GM12878 (cell line): ENCODE results near the gene ODAD4. TPM values are rescaled to one million over a fixed set of nuclear protein-coding genes. Genes with fewer than 3 reads are reported as not detected.

Experiments used
- ATAC-seq: fragments of 200-7000 bp; cut with Tn5 transposase; 3 replicates; pipeline ENCODE4 v1.9.1; 2020; ENCODE audit warnings: mild to moderate bottlenecking, moderate library complexity
- BruUV-seq: library from RNA; stranded (reverse); fragments of 400-500 nt; replicated peaks from 2 replicates; lab custom pipeline; 2021; lab: Mats Ljungman, UMichigan
- CTCF ChIA-PET: fragments of 300-600 bp; sonication (Branson Sonifier 250); formaldehyde crosslinking; extraction: SDS; loops from one replicate; lab custom pipeline; 2021; ENCODE audit warnings: inconsistent platforms; lab: Yijun Ruan, JAX
- POLR2A ChIA-PET: fragments of 350-600 bp; formaldehyde crosslinking; extraction: SDS; loops from one replicate; lab custom pipeline; 2021; ENCODE audit warnings: inconsistent platforms; lab: Charles Lee
- RAD21 ChIA-PET: fragments of 300-600 bp; sonication (Branson Sonifier 250); formaldehyde crosslinking; loops from one replicate; lab custom pipeline; 2023; ENCODE audit warnings: antibody characterized with exemption; ENCODE audit not compliant: unreplicated experiment; lab: Charles Lee
- SMC1A ChIA-PET: fragments of 300-600 bp; sonication (Branson Sonifier 250); formaldehyde crosslinking; loops from one replicate; lab custom pipeline; 2023; ENCODE audit not compliant: unreplicated experiment, uncharacterized antibody; lab: Charles Lee
- DNase-seq: peaks from one replicate; pipeline ENCODE4 v3.0.0-alpha.2; 2011; ENCODE audit warnings: low read depth, low spot score
- FAIRE-seq: peaks from 3 replicates; lab custom pipeline; 2011; peaks lifted over from hg19 to GRCh38; lab: Jason Lieb, UNC
- H2AFZ ChIP-seq: 2 replicates; pipeline ENCODE4 v1.6.0; 2011; ENCODE audit warnings: low read depth, low read length, control low read depth; ENCODE audit not compliant: control insufficient read depth
- H3K27ac ChIP-seq: 2 replicates; pipeline ENCODE4 v1.5.1; 2011; ENCODE audit warnings: control low read depth; ENCODE audit not compliant: control insufficient read depth, insufficient read depth
- H3K27me3 ChIP-seq, 2 experiments: replicated peaks in 1 of 2; 2 replicates each; pipeline versions ENCODE4 v1.6.0 to v1.6.1; 2011; ENCODE audit warnings: low read length in 1 of 2; ENCODE audit not compliant: control insufficient read depth in 2 of 2, insufficient read depth in 2 of 2
- H3K36me3 ChIP-seq, 2 experiments: 2 replicates each; pipeline ENCODE4 v1.5.1; 2011; ENCODE audit warnings: low read length in 1 of 2; ENCODE audit not compliant: control insufficient read depth in 2 of 2, insufficient read depth in 2 of 2
- H3K4me1 ChIP-seq: 2 replicates; pipeline ENCODE4 v1.6.1; 2011; ENCODE audit warnings: mild to moderate bottlenecking, low read length, moderate library complexity, mixed read lengths; ENCODE audit not compliant: control insufficient read depth, insufficient read depth
- H3K4me2 ChIP-seq: 2 replicates; pipeline ENCODE4 v1.6.0; 2011; ENCODE audit warnings: control low read depth; ENCODE audit not compliant: control insufficient read depth, insufficient read depth
- H3K4me3 ChIP-seq: fragments of 200-600 bp; sonication (generic); 2 replicates; pipeline ENCODE4 v1.5.1; 2016
- H3K79me2 ChIP-seq: 2 replicates; pipeline ENCODE4 v1.6.0; 2011; ENCODE audit warnings: low read length; ENCODE audit not compliant: control insufficient read depth, insufficient read depth
- H3K9ac ChIP-seq: 2 replicates; pipeline ENCODE4 v1.8.0; 2011; ENCODE audit warnings: low read length, control low read depth, mixed read lengths; ENCODE audit not compliant: control insufficient read depth, insufficient read depth
- H3K9me3 ChIP-seq: replicated peaks from 3 replicates; pipeline ENCODE4 v1.5.1; 2011; ENCODE audit warnings: mild to moderate bottlenecking, low read length; ENCODE audit not compliant: control insufficient read depth, insufficient read depth
- H4K20me1 ChIP-seq: 2 replicates; pipeline ENCODE4 v1.6.0; 2011; ENCODE audit not compliant: control insufficient read depth, insufficient read depth
- POLR2AphosphoS2 ChIP-seq: IDR thresholded peaks from 2 replicates; pipeline ENCODE4 v1.6.1; 2011; ENCODE audit warnings: low read depth, mild to moderate bottlenecking, low read length, improper control_type of control experiment, moderate library complexity
- RUNX3 ChIP-seq: IDR thresholded peaks from 2 replicates; pipeline ENCODE4 v1.6.1; 2012; ENCODE audit warnings: low read length, inconsistent platforms
- ZBTB4 ChIP-seq: fragments of 450-650 bp; formaldehyde crosslinking; IDR thresholded peaks from 2 replicates; pipeline ENCODE4 v1.4.0; 2022; ENCODE audit warnings: mild to moderate bottlenecking, moderate library complexity
- ZNF687 ChIP-seq: fragments of 450-650 bp; IDR thresholded peaks from 2 replicates; pipeline ENCODE4 v1.6.1; 2017; ENCODE audit warnings: mild to moderate bottlenecking, moderate library complexity
- WGBS: methylation state at CpG from one replicate; pipeline ENCODE4 v1.1.6; 2016; ENCODE audit warnings: low lambda C conversion rate; ENCODE audit not compliant: insufficient replicate concordance, insufficient coverage; ENCODE audit errors: missing lambda C conversion rate; 5-methylcytosine and 5-hydroxymethylcytosine counted together
- in situ Hi-C: fragments of 300-500 bp; cut with MboI; formaldehyde crosslinking; loops from 9 replicates; pipeline ENCODE4 v1.14.3; 2018; ENCODE audit warnings: mixed read lengths
- intact Hi-C: fragments of 100-400 bp; cut with micrococcal nuclease; formaldehyde crosslinking; loops from one replicate; pipeline ENCODE4 v1.14.2; 2022; ENCODE audit not compliant: unreplicated experiment
- polyA plus RNA-seq, 11 experiments: library from polyadenylated mRNA; depleted of rRNA in 4 of 11; unstranded in 6 of 11; stranded (reverse) in 5 of 11; fragments of >200 nt; fragmentation: Nextera tagmentation in 4 of 11; fragmentation: Illumina TruSeq in 1 of 11; extraction: Ambion mirVana in 4 of 11; extraction: Trizol in 1 of 11; gene quantifications; 1 replicate in 1 of 11; 2 replicates in 10 of 11; pipeline versions ENCODE4 v1.2.1 to v1.2.3, GENCODE V29; 2011 to 2016; ENCODE audit warnings: inconsistent platforms in 2 of 11, missing spikeins in 2 of 11, low read depth in 1 of 11
- total RNA-seq, 4 experiments: library from RNA; depleted of rRNA in 3 of 4; stranded (reverse); fragments of >200 nt in 3 of 4; fragmentation: Illumina TruSeq in 1 of 4; extraction: Trizol in 1 of 4; gene quantifications; 2 replicates each; pipeline versions ENCODE4 v1.2.1 to v1.2.3, GENCODE V29; 2013 to 2021
- TF ChIP-seq, protein P1 (sequence below): fragments of 450-650 bp; IDR thresholded peaks from 2 replicates; pipeline ENCODE4 v1.6.1; 2018; ENCODE audit warnings: borderline replicate concordance, mild to moderate bottlenecking; ENCODE audit not compliant: partially characterized antibody

ODAD4 gene
- total and polyA plus RNA-seq, 10 of the 15 experiments (the other 5 are each of a cell fraction or from before 2014, with no cell fraction given) = 0.10 to 0.73 (median 0.35) TPM

DNA sequence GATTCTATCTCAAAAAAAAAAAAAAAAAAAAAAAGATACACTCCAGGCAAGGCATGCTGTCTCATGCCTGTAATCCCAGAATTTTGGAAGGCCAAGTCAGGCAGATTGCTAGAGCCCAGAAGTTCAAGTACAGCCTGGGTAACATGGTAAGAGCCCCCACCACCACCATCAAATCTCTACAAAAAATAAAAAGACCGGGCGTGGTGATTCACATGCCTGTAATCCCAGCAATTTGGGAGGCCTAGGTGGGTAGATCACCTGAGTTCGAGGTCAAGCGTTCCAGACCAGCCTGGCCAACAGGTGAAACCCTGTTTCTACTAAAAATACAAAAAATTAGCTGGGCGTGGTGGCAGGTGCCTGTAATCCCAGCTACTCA lies 9.8 kb upstream of the ODAD4 start (continued):
- TF ChIP-seq ZNF687 = no peak
- no peak for TF ChIP-seq ZBTB4

GRCh38 chr17:41925991-41926590 lies 4.3 kb upstream of the ODAD4 start:
- intact Hi-C loops (no loop called here), in situ Hi-C loops (no loop called here)
- TF ChIP-seq POLR2AphosphoS2 (no peak), RUNX3 (peak; percentile 51; the same call in 1 of the 2 replicates)
- TF ChIP-seq, protein P1, sequence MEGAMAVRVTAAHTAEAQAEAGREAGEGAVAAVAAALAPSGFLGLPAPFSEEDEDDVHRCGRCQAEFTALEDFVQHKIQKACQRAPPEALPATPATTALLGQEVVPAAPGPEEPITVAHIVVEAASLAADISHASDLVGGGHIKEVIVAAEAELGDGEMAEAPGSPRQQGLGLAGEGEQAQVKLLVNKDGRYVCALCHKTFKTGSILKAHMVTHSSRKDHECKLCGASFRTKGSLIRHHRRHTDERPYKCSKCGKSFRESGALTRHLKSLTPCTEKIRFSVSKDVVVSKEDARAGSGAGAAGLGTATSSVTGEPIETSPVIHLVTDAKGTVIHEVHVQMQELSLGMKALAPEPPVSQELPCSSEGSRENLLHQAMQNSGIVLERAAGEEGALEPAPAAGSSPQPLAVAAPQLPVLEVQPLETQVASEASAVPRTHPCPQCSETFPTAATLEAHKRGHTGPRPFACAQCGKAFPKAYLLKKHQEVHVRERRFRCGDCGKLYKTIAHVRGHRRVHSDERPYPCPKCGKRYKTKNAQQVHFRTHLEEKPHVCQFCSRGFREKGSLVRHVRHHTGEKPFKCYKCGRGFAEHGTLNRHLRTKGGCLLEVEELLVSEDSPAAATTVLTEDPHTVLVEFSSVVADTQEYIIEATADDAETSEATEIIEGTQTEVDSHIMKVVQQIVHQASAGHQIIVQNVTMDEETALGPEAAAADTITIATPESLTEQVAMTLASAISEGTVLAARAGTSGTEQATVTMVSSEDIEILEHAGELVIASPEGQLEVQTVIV = peak; percentile 17
- Histone ChIP-seq H3K27ac (no peak overlapping the region), H3K79me2 (peaks cover 8% of the 10 kb centered on the region), H3K36me3 (no peaks in the 10 kb centered on the region), H3K4me3 (no peak overlapping the region), H3K27me3 (no peaks in the 10 kb centered on the region), H3K4me2 (peak overlapping the region; percentile 34; the same call in 1 of the 2 replicates), H3K9me3 (no peaks in the 10 kb centered on the region), H3K9ac (no peak overlapping the region), H4K20me1 (no peaks in the 10 kb centered on the region), H3K4me1 (peaks cover 7% of the 10 kb centered on the region), H2AFZ (no peak overlapping the region)
- DNase-seq (no peak), FAIRE-seq (no peak), ATAC-seq (0 out of 3 replicates have a peak, but pooled peaks have one; percentile 8)
- CTCF ChIA-PET = interaction anchor here (1.0 to 1.3 kb wide), 2 partner anchors 8 to 33 kb away, joined by 3 to 4 read pairs; no protein-coding TSS in a partner anchor
- WGBS = 91% methylated on average over 7 of the region's 7 CpGs
- SMC1A ChIA-PET = interaction anchor here (1.6 kb wide), 1 partner anchor 8 kb away, joined by 3 read pairs; the partner anchor contains the start of gene ACLY
- RAD21 ChIA-PET = no interaction called here
- POLR2A ChIA-PET = interaction anchor here (0.5 kb wide), 1 partner anchor 377 kb away, joined by 3 read pairs; no protein-coding TSS in a partner anchor
- BruUV-seq = no TSS peak
